ENCODE measurements around the gene ZNF142.

DNA sequence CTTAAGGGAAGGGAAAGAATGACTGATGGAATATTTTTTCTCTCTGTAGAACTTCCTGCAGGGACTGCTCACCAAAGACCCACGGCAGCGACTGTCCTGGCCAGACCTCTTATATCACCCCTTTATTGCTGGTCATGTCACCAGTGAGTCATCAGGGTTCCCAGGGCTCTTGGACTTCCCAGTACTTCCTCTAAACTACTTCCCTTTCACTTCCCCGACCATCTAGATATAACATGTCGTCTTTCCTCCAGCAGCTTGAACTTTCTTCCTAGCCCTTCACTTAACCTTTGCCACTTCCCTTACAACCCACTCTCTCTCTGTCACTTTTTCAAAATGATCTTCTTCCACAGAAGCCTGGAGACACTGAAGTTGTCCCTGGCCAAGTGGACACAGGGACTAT is 19.7 kb upstream of the ZNF142 start:
- TF ChIP-seq CTCF (conservative IDR thresholded peaks at IDR 0.05; ENCODE audit: low read length) (no peak), EZH2phosphoT487 (IDR thresholded peaks at IDR 0.05; ENCODE audit: borderline replicate concordance, low read depth, low read length) (no peak)
